Measurements from ENCODE around the gene DOCK3.
"Not testable (repeated sequence)": the region's sequence is repeated elsewhere in the genome, so short reads cannot be mapped to it uniquely, and the experiment has no call there.

DOCK3 gene

GRCh38 chr3:50650018-50650417, 24.7 kb upstream of the DOCK3 start:
- no peak for DNase-seq (ENCODE audit: low read depth, low spot score)
- no peak overlapping the region for H3K4me3 ChIP-seq (ENCODE audit: low read length)

GRCh38 chr3:50651445-50651844, 23.3 kb upstream of the DOCK3 start:
- H3K4me3 ChIP-seq (ENCODE audit: low read length): no peak overlapping the region
- no peak for DNase-seq (ENCODE audit: low read depth, low spot score)

GRCh38 chr3:50651920-50652529, 22.7 kb upstream of the DOCK3 start:
- no peak for DNase-seq (ENCODE audit: low read depth, low spot score)
- no peak overlapping the region for H3K4me3 ChIP-seq (ENCODE audit: low read length)

GRCh38 chr3:50652709-50653108, 22.0 kb upstream of the DOCK3 start:
- peak; percentile 46 for DNase-seq (ENCODE audit: low read depth, low spot score)

GRCh38 chr3:50653937-50654595, 20.7 kb upstream of the DOCK3 start:
- no peak overlapping the region for H3K4me3 ChIP-seq (ENCODE audit: low read length)
- no peak for DNase-seq (ENCODE audit: low read depth, low spot score)

More at GRCh38 chr3:50652709-50653108, 22.0 kb upstream of the DOCK3 start:
- H3K4me3 ChIP-seq (ENCODE audit: low read length): no peak overlapping the region

GRCh38 chr3:50655009-50655830, 19.5 kb upstream of the DOCK3 start:
- DNase-seq (ENCODE audit: low read depth, low spot score): no peak
- no peak overlapping the region for H3K4me3 ChIP-seq (ENCODE audit: low read length)

- no peak for DNase-seq (ENCODE audit: low read depth, low spot score)
- H3K4me3 ChIP-seq (ENCODE audit: low read length): no peak overlapping the region
Measured at GRCh38 chr3:50656417-50657195, 18.1 kb upstream of the DOCK3 start.

- no peak overlapping the region for H3K4me3 ChIP-seq (ENCODE audit: low read length)
- DNase-seq (ENCODE audit: low read depth, low spot score): no peak
Measured at GRCh38 chr3:50657407-50657806, 17.3 kb upstream of the DOCK3 start.

GRCh38 chr3:50657816-50658215, 16.9 kb upstream of the DOCK3 start:
- no peak for DNase-seq (ENCODE audit: low read depth, low spot score)
- H3K4me3 ChIP-seq (ENCODE audit: low read length): no peak overlapping the region

GRCh38 chr3:50658416-50658815, 16.3 kb upstream of the DOCK3 start:
- no peak overlapping the region for H3K4me3 ChIP-seq (ENCODE audit: low read length)
- DNase-seq (ENCODE audit: low read depth, low spot score): no peak

GRCh38 chr3:50658831-50659230, 15.9 kb upstream of the DOCK3 start:
- DNase-seq (ENCODE audit: low read depth, low spot score): no peak
- no peak overlapping the region for H3K4me3 ChIP-seq (ENCODE audit: low read length)

- H3K4me3 ChIP-seq (ENCODE audit: low read length): no peak overlapping the region
Measured at GRCh38 chr3:50660386-50660785, 14.3 kb upstream of the DOCK3 start.

GRCh38 chr3:50661321-50661837, 13.3 kb upstream of the DOCK3 start:
- no peak overlapping the region for H3K4me3 ChIP-seq (ENCODE audit: low read length)
- DNase-seq (ENCODE audit: low read depth, low spot score): no peak

More at GRCh38 chr3:50660386-50660785, 14.3 kb upstream of the DOCK3 start:
- DNase-seq (ENCODE audit: low read depth, low spot score): no peak

- DNase-seq (ENCODE audit: low read depth, low spot score): no peak
- H3K4me3 ChIP-seq (ENCODE audit: low read length): no peak overlapping the region
Measured at GRCh38 chr3:50662408-50662807, 12.3 kb upstream of the DOCK3 start.

- peak; percentile 31 for DNase-seq (ENCODE audit: low read depth, low spot score)
- H3K4me3 ChIP-seq (ENCODE audit: low read length): no peak overlapping the region
Measured at GRCh38 chr3:50665081-50665840, 9.5 kb upstream of the DOCK3 start.

- DNase-seq (ENCODE audit: low read depth, low spot score); H3K4me3 ChIP-seq (ENCODE audit: low read length): not testable (repeated sequence)
Measured at GRCh38 chr3:50665841-50666115, 8.9 kb upstream of the DOCK3 start.

- DNase-seq (ENCODE audit: low read depth, low spot score): no peak
- no peak overlapping the region for H3K4me3 ChIP-seq (ENCODE audit: low read length)
Measured at GRCh38 chr3:50666837-50667236, 7.9 kb upstream of the DOCK3 start.

- no peak for DNase-seq (ENCODE audit: low read depth, low spot score)
- no peak overlapping the region for H3K4me3 ChIP-seq (ENCODE audit: low read length)
Measured at GRCh38 chr3:50671331-50671730, 3.4 kb upstream of the DOCK3 start.

- H3K4me3 ChIP-seq (ENCODE audit: low read length): no peak overlapping the region
- DNase-seq (ENCODE audit: low read depth, low spot score): no peak
Measured at GRCh38 chr3:50672656-50673055, 2.1 kb upstream of the DOCK3 start.
